NCI-H748 treated with DMSO at 0.1 percent for 48 hours (cell line): ENCODE results near the gene ITGB1BP1.

Source experiments
- DNase-seq: peaks from one replicate; lab custom pipeline; 2025; lab: John Stamatoyannopoulos, UW

Gene ITGB1BP1

GRCh38 chr2:9424447-9425164 is 1.3 kb upstream of the ITGB1BP1 start:
- peak; percentile 82 for DNase-seq

- DNase-seq = no peak
These were observed 569 bp upstream of the ITGB1BP1 start for GRCh38 chr2:9423922-9424272.

GRCh38 chr2:9422321-9423099 is 818 bp downstream of the ITGB1BP1 start:
- DNase-seq = no peak

- no peak for DNase-seq
These were observed 2.8 kb downstream of the ITGB1BP1 start for GRCh38 chr2:9420495-9420894.

GRCh38 chr2:9419541-9419940 is 3.8 kb downstream of the ITGB1BP1 start:
- DNase-seq = no peak

- DNase-seq = no peak
These were observed 4.6 kb downstream of the ITGB1BP1 start for GRCh38 chr2:9418746-9419145.

GRCh38 chr2:9417725-9418124 is 5.6 kb downstream of the ITGB1BP1 start:
- DNase-seq = no peak

GRCh38 chr2:9416962-9417316 is 6.4 kb downstream of the ITGB1BP1 start:
- DNase-seq = no peak

GRCh38 chr2:9416267-9416961 is 6.9 kb downstream of the ITGB1BP1 start:
- DNase-seq = no peak

GRCh38 chr2:9415516-9416169 is 7.7 kb downstream of the ITGB1BP1 start:
- DNase-seq = no peak

- DNase-seq = no peak
These were observed 10.5 kb downstream of the ITGB1BP1 start for GRCh38 chr2:9412781-9413180.

GRCh38 chr2:9410108-9410507 is 13.2 kb downstream of the ITGB1BP1 start:
- no peak for DNase-seq

- DNase-seq = no peak
These were observed 14.6 kb downstream of the ITGB1BP1 start for GRCh38 chr2:9408641-9409151.

- DNase-seq = no peak
These were observed 15.9 kb downstream of the ITGB1BP1 start for GRCh38 chr2:9407363-9407811.

GRCh38 chr2:9406529-9407362 is 16.6 kb downstream of the ITGB1BP1 start:
- no peak for DNase-seq

GRCh38 chr2:9405636-9406035 is 17.7 kb downstream of the ITGB1BP1 start:
- no peak for DNase-seq

- DNase-seq = no peak
These were observed 18.9 kb downstream of the ITGB1BP1 start for GRCh38 chr2:9404451-9404850.

- no peak for DNase-seq
These were observed 19.4 kb downstream of the ITGB1BP1 start for GRCh38 chr2:9403924-9404323.

- no peak for DNase-seq
These were observed 21.5 kb downstream of the ITGB1BP1 start for GRCh38 chr2:9401646-9402371.

GRCh38 chr2:9401059-9401547 is 22.2 kb downstream of the ITGB1BP1 start:
- DNase-seq = no peak
